ENCODE measurements around the gene PEAK3. TPM values are rescaled to one million over a fixed set of nuclear protein-coding genes. Genes with fewer than 3 reads are reported as not detected.

Gene PEAK3, protein sequence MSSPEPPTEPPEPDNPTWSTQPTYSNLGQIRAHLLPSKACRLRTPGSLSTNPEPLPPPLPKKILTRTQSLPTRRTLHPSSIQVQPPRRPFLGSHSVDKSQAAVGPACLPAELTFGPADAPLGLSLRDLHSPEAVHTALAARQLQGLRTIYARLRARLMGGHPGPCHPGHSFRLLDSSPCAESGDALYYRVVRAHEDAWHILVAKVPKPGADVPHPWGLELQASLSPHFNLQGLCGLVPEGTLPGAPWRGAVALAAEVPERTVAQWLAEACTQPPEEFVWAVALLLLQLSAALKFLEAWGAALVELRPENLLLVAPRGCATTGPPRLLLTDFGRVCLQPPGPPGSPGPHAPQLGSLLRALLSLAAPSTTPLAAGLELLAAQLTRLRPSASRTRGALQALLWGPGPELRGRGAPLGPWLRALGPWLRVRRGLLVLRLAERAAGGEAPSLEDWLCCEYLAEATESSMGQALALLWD
- total RNA-seq (2014; rRNA removed; shearing (Covaris generic)) = not detected in 2 replicates

GRCh38 chr19:2282062-2282861 is at the start of gene PEAK3:
PEAK3 (minus strand) TSS chr19:2282175; CDS start chr19:2280931, 1,244 bp downstream.
- H3K36me3 ChIP-seq (replicated peaks; ENCODE audit: control insufficient read depth, insufficient read depth, low read length) = no peaks in the 10 kb centered on the region
- H3K4me3 ChIP-seq (ENCODE audit: insufficient read depth, low read depth, low read length) = peak within 1 kb of the TSS; percentile 45
- peaks cover 10% of the 10 kb centered on the region for H3K27me3 ChIP-seq (ENCODE audit: control insufficient read depth, insufficient read depth, low read length)
- peak; percentile 90 for DNase-seq

DNA sequence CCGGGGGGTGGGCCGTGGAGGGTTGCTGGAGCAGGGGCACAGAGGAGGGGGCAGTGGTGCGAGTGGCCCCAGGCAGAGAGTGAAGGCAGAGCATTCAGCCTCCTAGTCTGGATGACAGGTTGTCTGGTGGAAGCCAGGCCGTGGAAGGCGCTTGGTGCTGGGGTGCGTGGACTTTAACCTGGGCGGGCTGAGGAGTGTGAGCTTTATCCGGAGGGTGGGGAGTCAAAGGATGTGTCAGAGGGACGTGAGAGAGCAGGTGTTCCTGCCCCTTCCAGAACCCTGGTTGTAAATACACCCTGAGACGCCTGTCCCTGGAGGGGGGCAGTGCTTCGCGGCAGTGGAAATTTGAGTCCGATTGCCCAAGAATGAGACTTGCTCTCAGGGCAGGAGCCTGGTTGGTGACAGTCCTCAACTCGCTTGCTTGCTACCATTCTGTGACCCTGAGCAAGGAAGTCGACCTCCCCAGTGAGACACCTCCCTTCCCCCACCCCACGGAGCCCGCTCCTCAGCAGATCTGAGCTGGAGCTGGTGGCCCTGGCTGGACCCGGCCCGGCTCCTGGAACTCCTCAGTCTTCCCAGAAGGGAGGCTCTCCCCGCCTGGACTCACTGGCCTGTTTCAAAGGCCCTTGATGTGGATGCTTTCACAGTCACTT is 48.8 kb upstream of the PEAK3 start:
- Histone ChIP-seq H3K4me3 (ENCODE audit: insufficient read depth, low read depth, low read length) (no peak overlapping the region), H3K27me3 (ENCODE audit: control insufficient read depth, insufficient read depth, low read length) (no peaks in the 10 kb centered on the region), H3K36me3 (replicated peaks; ENCODE audit: control insufficient read depth, insufficient read depth, low read length) (peaks cover 5% of the 10 kb centered on the region)
- DNase-seq = peak; percentile 80

GRCh38 chr19:2330255-2330631 is 48.3 kb upstream of the PEAK3 start:
- Histone ChIP-seq H3K27me3 (ENCODE audit: control insufficient read depth, insufficient read depth, low read length) (no peaks in the 10 kb centered on the region), H3K4me3 (ENCODE audit: insufficient read depth, low read depth, low read length) (no peak overlapping the region), H3K36me3 (replicated peaks; ENCODE audit: control insufficient read depth, insufficient read depth, low read length) (peaks cover 6% of the 10 kb centered on the region)
- DNase-seq = no peak

DNA sequence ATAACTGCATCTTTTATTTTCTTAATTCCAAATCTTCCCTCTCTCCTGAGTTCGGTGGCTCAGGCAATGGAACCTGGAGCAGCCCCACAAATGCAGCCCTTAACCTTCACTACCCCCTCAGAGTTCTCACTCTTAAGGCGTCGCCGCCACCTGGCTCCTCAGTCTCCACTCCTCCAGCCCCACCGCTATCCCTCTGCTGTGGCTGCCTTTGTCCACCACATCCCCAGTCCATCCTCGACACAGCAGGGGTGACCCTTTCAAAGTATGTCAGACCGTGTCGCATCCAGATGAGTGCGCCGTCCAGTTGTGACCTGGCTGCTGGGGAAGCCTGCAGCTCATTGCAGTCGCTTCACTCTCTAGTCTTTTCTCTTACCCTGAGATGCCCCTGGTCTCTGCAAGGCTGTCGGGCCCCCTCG is 47.5 kb upstream of the PEAK3 start:
- Histone ChIP-seq H3K27me3 (ENCODE audit: control insufficient read depth, insufficient read depth, low read length) (no peaks in the 10 kb centered on the region), H3K36me3 (replicated peaks; ENCODE audit: control insufficient read depth, insufficient read depth, low read length) (peaks cover 12% of the 10 kb centered on the region), H3K4me3 (ENCODE audit: insufficient read depth, low read depth, low read length) (peak overlapping the region; percentile 97)
- DNase-seq = no peak

DNA sequence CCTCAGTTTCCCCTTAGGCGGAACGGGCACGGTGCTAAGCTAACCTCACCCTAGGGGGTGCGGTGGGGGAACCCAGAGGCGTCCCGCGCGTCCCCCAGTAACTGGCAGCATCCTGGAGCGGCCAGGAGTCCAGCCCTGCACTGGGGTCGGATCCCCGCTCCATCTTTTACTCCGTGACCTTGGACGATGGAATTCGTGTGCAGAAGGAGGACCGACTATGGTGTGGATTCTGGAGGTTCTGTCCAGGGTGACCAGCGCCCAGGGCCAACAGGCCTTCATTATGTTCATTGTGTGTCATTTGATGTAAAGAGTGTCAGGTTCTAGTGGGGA is 47.1 kb upstream of the PEAK3 start:
- DNase-seq = no peak
- Histone ChIP-seq H3K27me3 (ENCODE audit: control insufficient read depth, insufficient read depth, low read length) (no peaks in the 10 kb centered on the region), H3K4me3 (ENCODE audit: insufficient read depth, low read depth, low read length) (peak overlapping the region; percentile 97)

GRCh38 chr19:2328401-2329148 is 46.6 kb upstream of the PEAK3 start, which contains the start of the genes LSM7 and SPPL2B:
LSM7 (minus strand) TSS chr19:2328586; CDS start chr19:2328566, 20 bp downstream.
SPPL2B (plus strand) TSS chr19:2328684; CDS start chr19:2328710, 26 bp downstream.
- H3K4me3 ChIP-seq (ENCODE audit: insufficient read depth, low read depth, low read length) = peak within 1 kb of the TSS; percentile 97
- no peaks in the 10 kb centered on the region for H3K27me3 ChIP-seq (ENCODE audit: control insufficient read depth, insufficient read depth, low read length)
- DNase-seq = peak; percentile 100
- H3K36me3 ChIP-seq (replicated peaks; ENCODE audit: control insufficient read depth, insufficient read depth, low read length) = peaks cover 12% of the 10 kb centered on the region

More for the DNA sequence above, 47.1 kb upstream of the PEAK3 start:
- H3K36me3 ChIP-seq (replicated peaks; ENCODE audit: control insufficient read depth, insufficient read depth, low read length) = peaks cover 12% of the 10 kb centered on the region

- H3K27me3 ChIP-seq (ENCODE audit: control insufficient read depth, insufficient read depth, low read length) = no peaks in the 10 kb centered on the region
- peak; percentile 84 for DNase-seq
- peaks cover 12% of the 10 kb centered on the region for H3K36me3 ChIP-seq (replicated peaks; ENCODE audit: control insufficient read depth, insufficient read depth, low read length)
- H3K4me3 ChIP-seq (ENCODE audit: insufficient read depth, low read depth, low read length) = peak overlapping the region; percentile 97
Measured at GRCh38 chr19:2327773-2328400, 45.9 kb upstream of the PEAK3 start.

DNA sequence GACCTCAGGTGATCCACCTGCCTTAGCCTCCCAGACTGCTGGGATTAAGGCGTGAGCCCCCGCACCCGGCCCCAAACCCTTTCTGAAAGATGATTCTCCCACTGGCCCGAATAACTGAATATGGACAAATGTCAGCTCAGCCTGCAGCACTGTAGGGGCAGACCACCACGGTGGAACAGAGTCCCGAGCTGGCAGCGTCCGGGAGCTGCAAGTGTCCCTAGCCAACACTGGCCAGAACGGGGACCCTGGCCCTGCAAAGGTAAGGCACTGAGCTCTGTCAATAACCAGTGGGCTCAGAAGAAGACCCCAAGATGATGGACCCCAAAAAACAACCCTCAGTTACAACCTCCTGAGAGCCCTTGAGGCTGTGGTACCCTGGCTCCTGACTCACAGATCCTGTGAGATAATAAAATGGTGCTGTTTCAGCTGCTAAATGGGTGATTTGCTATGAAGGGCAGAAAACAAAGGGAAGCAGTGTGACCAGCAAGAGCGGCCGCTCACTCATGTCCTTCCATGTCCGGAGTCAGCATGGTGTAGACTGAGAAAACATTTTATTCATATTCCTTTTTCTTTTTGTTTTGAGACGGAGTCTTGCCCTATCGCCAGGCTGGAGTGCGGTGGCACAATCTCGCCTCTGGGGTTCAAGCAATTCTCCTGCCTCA is 44.9 kb upstream of the PEAK3 start:
- DNase-seq = no peak
- Histone ChIP-seq H3K4me3 (ENCODE audit: insufficient read depth, low read depth, low read length) (no peak overlapping the region), H3K36me3 (replicated peaks; ENCODE audit: control insufficient read depth, insufficient read depth, low read length) (peaks cover 12% of the 10 kb centered on the region), H3K27me3 (ENCODE audit: control insufficient read depth, insufficient read depth, low read length) (no peaks in the 10 kb centered on the region)

DNA sequence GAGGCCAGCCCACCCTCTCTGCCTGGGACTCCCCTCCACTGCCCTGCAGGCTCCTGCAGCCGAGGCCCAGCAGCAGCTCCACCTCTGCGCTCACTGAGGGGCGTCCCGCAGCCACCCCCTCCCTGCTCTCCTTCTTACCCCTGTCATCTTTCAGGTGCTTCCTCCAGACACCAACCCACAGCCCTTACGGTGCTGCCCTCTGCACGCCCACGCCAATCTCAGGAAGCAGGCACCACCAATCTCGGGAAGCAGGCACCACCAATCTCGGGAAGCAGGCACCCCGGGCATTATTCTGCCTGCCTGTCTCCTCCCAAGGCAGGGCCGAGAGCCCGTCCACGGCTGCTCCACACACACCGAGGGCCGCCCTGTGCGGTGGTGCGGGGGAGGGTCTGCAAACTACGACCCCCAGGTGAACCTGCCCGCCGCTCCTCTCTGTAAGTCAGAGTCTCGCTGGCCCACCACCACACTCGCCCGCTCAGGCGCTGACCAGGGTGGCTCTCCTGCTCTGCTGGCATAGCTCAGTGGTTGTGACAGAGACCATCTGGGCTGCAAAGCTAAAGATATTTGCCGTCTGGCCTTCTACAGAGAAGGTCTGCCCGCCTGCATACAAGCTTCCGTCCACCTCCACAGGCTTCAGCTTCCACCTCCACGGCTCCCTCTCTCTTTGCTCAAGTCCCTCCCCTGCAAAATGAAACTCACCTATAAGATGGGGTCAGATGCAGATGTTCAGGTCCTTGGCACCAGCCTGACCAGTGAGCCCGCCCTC is 43.5 kb upstream of the PEAK3 start:
- Histone ChIP-seq H3K36me3 (replicated peaks; ENCODE audit: control insufficient read depth, insufficient read depth, low read length) (peaks cover 12% of the 10 kb centered on the region), H3K27me3 (ENCODE audit: control insufficient read depth, insufficient read depth, low read length) (no peaks in the 10 kb centered on the region), H3K4me3 (ENCODE audit: insufficient read depth, low read depth, low read length) (no peak overlapping the region)
- DNase-seq = no peak

DNA sequence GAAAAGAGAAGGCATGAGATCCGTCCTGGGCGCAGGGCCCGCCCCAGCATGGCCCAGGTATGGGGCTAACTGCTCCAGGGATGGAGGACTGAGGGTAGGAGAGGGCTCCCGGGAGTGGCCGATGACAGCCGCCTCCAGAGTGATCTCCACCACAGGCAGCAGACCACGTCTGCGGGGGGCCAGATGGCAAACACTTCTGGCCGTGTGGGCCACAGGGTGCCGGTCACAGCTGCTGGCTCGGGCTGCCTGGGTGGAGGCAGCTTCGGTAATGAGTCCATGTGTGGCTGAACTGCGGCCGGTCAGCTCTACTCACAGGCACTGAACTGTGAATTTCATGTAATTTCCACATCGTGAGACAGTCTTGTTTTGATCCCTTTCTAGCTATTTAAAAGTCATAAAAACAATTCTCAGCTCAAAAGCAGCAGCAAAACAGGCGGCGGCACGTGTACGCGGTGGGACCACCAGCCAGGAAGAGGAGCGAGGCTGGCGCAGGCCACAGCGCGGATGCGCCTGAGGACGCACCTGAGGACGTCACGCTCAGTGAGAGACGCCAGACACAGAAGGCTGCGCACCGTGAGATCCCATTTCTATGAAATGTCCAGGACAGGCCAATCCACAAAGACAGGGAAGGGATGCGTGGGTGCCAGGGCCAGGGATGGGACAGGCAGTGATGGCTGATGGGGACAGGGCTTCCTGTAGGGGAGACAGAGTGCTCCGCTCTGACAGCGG is 42.4 kb upstream of the PEAK3 start:
- no peak for DNase-seq
- H3K4me3 ChIP-seq (ENCODE audit: insufficient read depth, low read depth, low read length) = no peak overlapping the region

DNA sequence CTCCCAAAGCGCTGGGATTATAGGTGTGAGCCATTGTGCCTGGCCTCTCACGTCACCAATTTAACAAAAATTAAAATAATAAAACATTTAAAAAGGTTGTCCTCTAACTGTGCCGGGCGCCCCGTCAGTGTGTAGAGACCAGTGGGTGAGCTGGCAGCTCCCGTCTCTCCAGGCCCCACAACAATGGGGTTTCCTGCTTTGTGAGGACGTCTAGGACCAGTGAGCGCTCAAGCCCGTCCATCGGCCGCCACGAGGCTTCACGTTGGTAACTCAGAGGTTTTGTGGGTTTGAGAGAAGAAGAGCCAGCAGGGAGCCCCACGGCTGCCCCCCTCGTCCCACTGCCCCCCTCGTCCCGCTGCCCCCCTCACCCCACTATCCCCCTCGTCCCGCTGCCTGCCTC is 41.7 kb upstream of the PEAK3 start:
- peaks cover 12% of the 10 kb centered on the region for H3K36me3 ChIP-seq (replicated peaks; ENCODE audit: control insufficient read depth, insufficient read depth, low read length)
- H3K4me3 ChIP-seq (ENCODE audit: insufficient read depth, low read depth, low read length) = no peak overlapping the region
- no peak for DNase-seq
- no peaks in the 10 kb centered on the region for H3K27me3 ChIP-seq (ENCODE audit: control insufficient read depth, insufficient read depth, low read length)

More for the DNA sequence above, 42.4 kb upstream of the PEAK3 start:
- H3K27me3 ChIP-seq (ENCODE audit: control insufficient read depth, insufficient read depth, low read length) = no peaks in the 10 kb centered on the region
- H3K36me3 ChIP-seq (replicated peaks; ENCODE audit: control insufficient read depth, insufficient read depth, low read length) = peaks cover 12% of the 10 kb centered on the region

GRCh38 chr19:2321565-2322283 is 39.7 kb upstream of the PEAK3 start:
- no peak for DNase-seq
- H3K27me3 ChIP-seq (ENCODE audit: control insufficient read depth, insufficient read depth, low read length) = no peaks in the 10 kb centered on the region
- no peak overlapping the region for H3K4me3 ChIP-seq (ENCODE audit: insufficient read depth, low read depth, low read length)
- H3K36me3 ChIP-seq (replicated peaks; ENCODE audit: control insufficient read depth, insufficient read depth, low read length) = peaks cover 9% of the 10 kb centered on the region

All from H7 (cell line).